ENCODE results near the gene ORC6.

ORC6 gene

GRCh38 chr16:46688654-46689364 is 650 bp upstream of the ORC6 start, which contains the start of gene VPS35 (continued):
- TF ChIP-seq ZSCAN30 (tag by site-specific recombination; IDR thresholded peaks at IDR 0.05) = 0 out of 2 replicates have a peak, but pooled peaks have one; percentile 28
- TF ChIP-seq, protein P1, sequence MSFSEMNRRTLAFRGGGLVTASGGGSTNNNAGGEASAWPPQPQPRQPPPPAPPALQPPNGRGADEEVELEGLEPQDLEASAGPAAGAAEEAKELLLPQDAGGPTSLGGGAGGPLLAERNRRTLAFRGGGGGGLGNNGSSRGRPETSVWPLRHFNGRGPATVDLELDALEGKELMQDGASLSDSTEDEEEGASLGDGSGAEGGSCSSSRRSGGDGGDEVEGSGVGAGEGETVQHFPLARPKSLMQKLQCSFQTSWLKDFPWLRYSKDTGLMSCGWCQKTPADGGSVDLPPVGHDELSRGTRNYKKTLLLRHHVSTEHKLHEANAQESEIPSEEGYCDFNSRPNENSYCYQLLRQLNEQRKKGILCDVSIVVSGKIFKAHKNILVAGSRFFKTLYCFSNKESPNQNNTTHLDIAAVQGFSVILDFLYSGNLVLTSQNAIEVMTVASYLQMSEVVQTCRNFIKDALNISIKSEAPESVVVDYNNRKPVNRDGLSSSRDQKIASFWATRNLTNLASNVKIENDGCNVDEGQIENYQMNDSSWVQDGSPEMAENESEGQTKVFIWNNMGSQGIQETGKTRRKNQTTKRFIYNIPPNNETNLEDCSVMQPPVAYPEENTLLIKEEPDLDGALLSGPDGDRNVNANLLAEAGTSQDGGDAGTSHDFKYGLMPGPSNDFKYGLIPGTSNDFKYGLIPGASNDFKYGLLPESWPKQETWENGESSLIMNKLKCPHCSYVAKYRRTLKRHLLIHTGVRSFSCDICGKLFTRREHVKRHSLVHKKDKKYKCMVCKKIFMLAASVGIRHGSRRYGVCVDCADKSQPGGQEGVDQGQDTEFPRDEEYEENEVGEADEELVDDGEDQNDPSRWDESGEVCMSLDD (tag by site-specific recombination; IDR thresholded peaks at IDR 0.05) = no peak
- TF ChIP-seq ZBTB17 (tag by site-specific recombination; IDR thresholded peaks at IDR 0.05) = peak; percentile 81
- no peak for TF ChIP-seq ZNF785 (tag by site-specific recombination; IDR thresholded peaks at IDR 0.05)
- TF ChIP-seq ZSCAN16 (tag by site-specific recombination; IDR thresholded peaks at IDR 0.05) = no peak
- TF ChIP-seq ZNF274 (IDR thresholded peaks at IDR 0.05; ENCODE audit: low read length) = no peak
- no peak for TF ChIP-seq ZNF274 (tag by site-specific recombination; IDR thresholded peaks at IDR 0.05; ENCODE audit: borderline replicate concordance)
- TF ChIP-seq ZNF791 (tag by site-specific recombination; IDR thresholded peaks at IDR 0.05) = no peak
- TF ChIP-seq ZNF184 (tag by site-specific recombination; IDR thresholded peaks at IDR 0.05) = no peak
- TF ChIP-seq, protein P2, sequence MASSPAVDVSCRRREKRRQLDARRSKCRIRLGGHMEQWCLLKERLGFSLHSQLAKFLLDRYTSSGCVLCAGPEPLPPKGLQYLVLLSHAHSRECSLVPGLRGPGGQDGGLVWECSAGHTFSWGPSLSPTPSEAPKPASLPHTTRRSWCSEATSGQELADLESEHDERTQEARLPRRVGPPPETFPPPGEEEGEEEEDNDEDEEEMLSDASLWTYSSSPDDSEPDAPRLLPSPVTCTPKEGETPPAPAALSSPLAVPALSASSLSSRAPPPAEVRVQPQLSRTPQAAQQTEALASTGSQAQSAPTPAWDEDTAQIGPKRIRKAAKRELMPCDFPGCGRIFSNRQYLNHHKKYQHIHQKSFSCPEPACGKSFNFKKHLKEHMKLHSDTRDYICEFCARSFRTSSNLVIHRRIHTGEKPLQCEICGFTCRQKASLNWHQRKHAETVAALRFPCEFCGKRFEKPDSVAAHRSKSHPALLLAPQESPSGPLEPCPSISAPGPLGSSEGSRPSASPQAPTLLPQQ (tag by site-specific recombination; IDR thresholded peaks at IDR 0.05) = peak; percentile 48; the same call in 1 of the 2 replicates
- TF ChIP-seq ZNF677 (tag by site-specific recombination; IDR thresholded peaks at IDR 0.05) = no peak
- TF ChIP-seq BCL11A (tag by site-specific recombination; IDR thresholded peaks at IDR 0.05; ENCODE audit: low read depth) = no peak
- no peak for TF ChIP-seq ZNF560 (tag by site-specific recombination; IDR thresholded peaks at IDR 0.05; ENCODE audit: borderline replicate concordance)
- no peak for TF ChIP-seq ZNF2 (tag by site-specific recombination; IDR thresholded peaks at IDR 0.05)
- no peak for TF ChIP-seq ZNF837 (tag by site-specific recombination; IDR thresholded peaks at IDR 0.05)
- no peak for TF ChIP-seq ZNF704 (tag by site-specific recombination; IDR thresholded peaks at IDR 0.05)
- TF ChIP-seq ZFP3 (tag by site-specific recombination; IDR thresholded peaks at IDR 0.05; ENCODE audit: low read depth) = no peak
- TF ChIP-seq ZNF623 (tag by site-specific recombination; IDR thresholded peaks at IDR 0.05) = no peak
- no peak for TF ChIP-seq ZNF155 (tag by site-specific recombination; IDR thresholded peaks at IDR 0.05)
- no peak for TF ChIP-seq ZNF510 (tag by site-specific recombination; IDR thresholded peaks at IDR 0.05; ENCODE audit: insufficient replicate concordance)
- peak; percentile 33; the same call in 1 of the 2 replicates for TF ChIP-seq GLIS1 (tag by site-specific recombination; IDR thresholded peaks at IDR 0.05)
- TF ChIP-seq IKZF3 (tag by site-specific recombination; IDR thresholded peaks at IDR 0.05) = no peak
- TF ChIP-seq, protein P3, sequence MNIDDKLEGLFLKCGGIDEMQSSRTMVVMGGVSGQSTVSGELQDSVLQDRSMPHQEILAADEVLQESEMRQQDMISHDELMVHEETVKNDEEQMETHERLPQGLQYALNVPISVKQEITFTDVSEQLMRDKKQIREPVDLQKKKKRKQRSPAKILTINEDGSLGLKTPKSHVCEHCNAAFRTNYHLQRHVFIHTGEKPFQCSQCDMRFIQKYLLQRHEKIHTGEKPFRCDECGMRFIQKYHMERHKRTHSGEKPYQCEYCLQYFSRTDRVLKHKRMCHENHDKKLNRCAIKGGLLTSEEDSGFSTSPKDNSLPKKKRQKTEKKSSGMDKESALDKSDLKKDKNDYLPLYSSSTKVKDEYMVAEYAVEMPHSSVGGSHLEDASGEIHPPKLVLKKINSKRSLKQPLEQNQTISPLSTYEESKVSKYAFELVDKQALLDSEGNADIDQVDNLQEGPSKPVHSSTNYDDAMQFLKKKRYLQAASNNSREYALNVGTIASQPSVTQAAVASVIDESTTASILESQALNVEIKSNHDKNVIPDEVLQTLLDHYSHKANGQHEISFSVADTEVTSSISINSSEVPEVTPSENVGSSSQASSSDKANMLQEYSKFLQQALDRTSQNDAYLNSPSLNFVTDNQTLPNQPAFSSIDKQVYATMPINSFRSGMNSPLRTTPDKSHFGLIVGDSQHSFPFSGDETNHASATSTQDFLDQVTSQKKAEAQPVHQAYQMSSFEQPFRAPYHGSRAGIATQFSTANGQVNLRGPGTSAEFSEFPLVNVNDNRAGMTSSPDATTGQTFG (tag by site-specific recombination; IDR thresholded peaks at IDR 0.05; ENCODE audit: borderline replicate concordance) = no peak
- peak; percentile 71 for TF ChIP-seq KLF10 (tag by site-specific recombination; IDR thresholded peaks at IDR 0.05)
- TF ChIP-seq ZNF280C (tag by site-specific recombination; IDR thresholded peaks at IDR 0.05) = no peak
- TF ChIP-seq ZNF555 (tag by site-specific recombination; conservative IDR thresholded peaks at IDR 0.05) = no peak
- no peak for TF ChIP-seq ZNF202 (tag by site-specific recombination; IDR thresholded peaks at IDR 0.05; ENCODE audit: borderline replicate concordance)
- no peak for TF ChIP-seq ZNF585B (tag by site-specific recombination; IDR thresholded peaks at IDR 0.05)
- TF ChIP-seq ZNF423 (tag by site-specific recombination; IDR thresholded peaks at IDR 0.05) = no peak
- TF ChIP-seq BCL11B (tag by site-specific recombination; IDR thresholded peaks at IDR 0.05; ENCODE audit: low read depth) = no peak

Measured in HEK293 (cell line).